Measurements from ENCODE around the gene LHFPL3. TPM values are rescaled to one million over a fixed set of nuclear protein-coding genes. Genes with fewer than 3 reads are reported as not detected.

LHFPL3 gene
- total RNA-seq, 1 experiment from 2014 or later = not detected

DNA sequence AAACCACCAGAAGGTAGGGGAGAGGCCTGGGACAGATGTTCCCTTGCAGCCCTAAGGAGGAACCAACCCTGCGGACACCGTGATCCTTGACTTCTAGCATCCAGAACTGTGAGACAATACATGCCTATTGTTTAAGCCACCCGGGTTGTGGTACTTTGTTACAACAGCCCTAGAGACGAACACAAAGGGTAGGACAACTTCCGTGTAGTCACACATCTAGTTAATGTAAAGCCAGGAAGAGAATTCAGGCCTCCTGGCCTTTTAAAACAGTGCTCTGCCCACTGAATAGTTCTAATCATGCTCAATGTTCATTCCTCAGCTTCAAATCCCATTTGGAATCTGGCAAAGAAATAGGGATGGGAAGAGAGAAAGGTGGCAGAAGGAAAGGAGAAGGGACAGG is 445.4 kb downstream of the LHFPL3 start:
- no peak overlapping the region for H2BK120ac ChIP-seq (ENCODE audit: low read depth, low read length, poor library complexity, severe bottlenecking)
- no peak overlapping the region for H3K4ac ChIP-seq (ENCODE audit: low read depth, low read length)
- no peaks in the 10 kb centered on the region for H3K79me1 ChIP-seq (ENCODE audit: insufficient read depth, low read depth, low read length, poor library complexity, severe bottlenecking)
- H3K23me2 ChIP-seq (ENCODE audit: insufficient read length, low read depth, low read length, poor library complexity, severe bottlenecking) = no peaks in the 10 kb centered on the region
- H3T11ph ChIP-seq (ENCODE audit: low read length) = no peak overlapping the region
- Mint-ChIP-seq H3K27me3 (ENCODE audit: low read depth) (peaks cover 10% of the 10 kb centered on the region), H3K27ac (no peak overlapping the region), H3K4me3 (no peak overlapping the region), H3K4me1 (peaks cover 24 to 29% of the 10 kb centered on the region in 2 experiments), H3K9me3 (peaks cover 2 to 3% of the 10 kb centered on the region in 2 experiments; a peak in 3 of 5 replicates), H3K36me3 (ENCODE audit: insufficient read depth in 1 of 3, low read depth in 3 of 3) (no peaks in the 10 kb centered on the region)
- H3K14ac ChIP-seq (ENCODE audit: insufficient read depth, low read length) = no peak overlapping the region
- peaks cover 3% of the 10 kb centered on the region; the same call in 1 of the 2 replicates for H3K4me1 ChIP-seq (ENCODE audit: insufficient read depth, low read length)
- H3K18ac ChIP-seq (ENCODE audit: insufficient read length, low read depth, low read length) = no peak overlapping the region
- no peak overlapping the region for H3K23ac ChIP-seq (ENCODE audit: insufficient read length, low read depth, low read length)
- H3K4me2 ChIP-seq (ENCODE audit: insufficient read depth, insufficient read length, low read length) = no peak overlapping the region
- DNase-seq = no peak
- H4K5ac ChIP-seq (ENCODE audit: insufficient read length, low read depth, low read length) = no peak overlapping the region
- H3K27ac ChIP-seq (ENCODE audit: insufficient read length, low read depth, low read length) = no peak overlapping the region
- no peak overlapping the region for H3K56ac ChIP-seq (ENCODE audit: insufficient read length, low read depth, low read length)
- H2BK5ac ChIP-seq (ENCODE audit: insufficient read length, low read length) = no peak overlapping the region
- no peaks in the 10 kb centered on the region for H4K20me1 ChIP-seq (ENCODE audit: control insufficient read depth, insufficient read depth, insufficient read length)
- WGBS (ENCODE audit: extremely low coverage, insufficient read length, low lambda C conversion rate) = no CpG with 5 or more reads among the region's 5 CpGs
- no peak overlapping the region for H2AFZ ChIP-seq (ENCODE audit: low read length)
- H2BK20ac ChIP-seq (ENCODE audit: low read depth, low read length, poor library complexity, severe bottlenecking) = no peak overlapping the region
- TF ChIP-seq, protein P1, sequence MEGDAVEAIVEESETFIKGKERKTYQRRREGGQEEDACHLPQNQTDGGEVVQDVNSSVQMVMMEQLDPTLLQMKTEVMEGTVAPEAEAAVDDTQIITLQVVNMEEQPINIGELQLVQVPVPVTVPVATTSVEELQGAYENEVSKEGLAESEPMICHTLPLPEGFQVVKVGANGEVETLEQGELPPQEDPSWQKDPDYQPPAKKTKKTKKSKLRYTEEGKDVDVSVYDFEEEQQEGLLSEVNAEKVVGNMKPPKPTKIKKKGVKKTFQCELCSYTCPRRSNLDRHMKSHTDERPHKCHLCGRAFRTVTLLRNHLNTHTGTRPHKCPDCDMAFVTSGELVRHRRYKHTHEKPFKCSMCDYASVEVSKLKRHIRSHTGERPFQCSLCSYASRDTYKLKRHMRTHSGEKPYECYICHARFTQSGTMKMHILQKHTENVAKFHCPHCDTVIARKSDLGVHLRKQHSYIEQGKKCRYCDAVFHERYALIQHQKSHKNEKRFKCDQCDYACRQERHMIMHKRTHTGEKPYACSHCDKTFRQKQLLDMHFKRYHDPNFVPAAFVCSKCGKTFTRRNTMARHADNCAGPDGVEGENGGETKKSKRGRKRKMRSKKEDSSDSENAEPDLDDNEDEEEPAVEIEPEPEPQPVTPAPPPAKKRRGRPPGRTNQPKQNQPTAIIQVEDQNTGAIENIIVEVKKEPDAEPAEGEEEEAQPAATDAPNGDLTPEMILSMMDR (conservative IDR thresholded peaks at IDR 0.05) = no peak
- no peaks in the 10 kb centered on the region for H3K9me3 ChIP-seq (ENCODE audit: control insufficient read depth, low read depth, low read length)
- H2BK12ac ChIP-seq (ENCODE audit: insufficient read length, low read depth, low read length) = no peak overlapping the region
- H4K91ac ChIP-seq (ENCODE audit: insufficient read length, low read depth, low read length) = no peak overlapping the region
- H2BK15ac ChIP-seq (ENCODE audit: low read depth, low read length) = no peak overlapping the region
- H3K79me2 ChIP-seq (ENCODE audit: insufficient read depth, low read length) = no peaks in the 10 kb centered on the region
- no peak overlapping the region for H3K9ac ChIP-seq (ENCODE audit: extremely low read depth, insufficient read length, low read length)
- H3K27me3 ChIP-seq (ENCODE audit: insufficient read depth, low read length) = no peaks in the 10 kb centered on the region
- no peak overlapping the region for H2AK5ac ChIP-seq (ENCODE audit: insufficient read length, low read length)
- no peak overlapping the region for H4K8ac ChIP-seq (replicated peaks; ENCODE audit: insufficient read length, low read depth, low read length)
